Tibial artery (tissue), 4 donors: ENCODE data around the gene C19orf44.

Experiments used
- DNase-seq, 2 donors: peaks; one replicate each; pipeline ENCODE4 v3.0.0-alpha.2; 2019
- H3K27ac ChIP-seq, 2 donors: fragments of 200-600 bp; sonication (generic) in 1 of 2; 1 replicate in 1 of 2; 2 replicates in 1 of 2; pipeline ENCODE4 v1.5.1; 2018 to 2019; ENCODE audit warnings: mild to moderate bottlenecking in 1 of 2
- H3K27me3 ChIP-seq, 2 donors: fragments of 200-600 bp; sonication (generic) in 1 of 2; one replicate each; pipeline versions ENCODE4 v1.5.1 to v1.6.0; 2016 to 2019
- H3K36me3 ChIP-seq, 3 donors: fragments of 200-600 bp; sonication (generic) in 2 of 3; one replicate each; pipeline ENCODE4 v1.5.1; 2016 to 2019; ENCODE audit warnings: mild to moderate bottlenecking in 2 of 3
- H3K4me1 ChIP-seq, 4 donors: fragments of 200-600 bp; sonication (generic) in 2 of 4; 1 replicate in 3 of 4; 2 replicates in 1 of 4; pipeline ENCODE4 v1.5.1; 2016 to 2019
- H3K4me3 ChIP-seq, 2 donors: fragments of 200-600 bp; sonication (generic) in 1 of 2; 1 replicate in 1 of 2; 2 replicates in 1 of 2; pipeline ENCODE4 v1.5.1; 2018 to 2019; ENCODE audit warnings: mild to moderate bottlenecking in 2 of 2
- H3K9me3 ChIP-seq, 3 donors: fragments of 200-600 bp; sonication (generic) in 1 of 3; one replicate each; pipeline ENCODE4 v1.5.1; 2016 to 2019
- intact Hi-C: fragments of 100-400 bp; cut with DNase I; formaldehyde crosslinking; loops from one replicate; pipeline ENCODE4 v1.15.0; 2023; ENCODE audit warnings: low total_unique reads
- TF ChIP-seq, protein P1 (sequence below), 2 experiments: fragments of 200-600 bp in 1 of 2; fragments of 450-650 bp in 1 of 2; IDR thresholded peaks; one replicate each; pipeline ENCODE4 v1.5.1; 2017 to 2019; ENCODE audit warnings: antibody characterized with exemption in 2 of 2, mild to moderate bottlenecking in 1 of 2, moderate library complexity in 1 of 2

Gene C19orf44

DNA sequence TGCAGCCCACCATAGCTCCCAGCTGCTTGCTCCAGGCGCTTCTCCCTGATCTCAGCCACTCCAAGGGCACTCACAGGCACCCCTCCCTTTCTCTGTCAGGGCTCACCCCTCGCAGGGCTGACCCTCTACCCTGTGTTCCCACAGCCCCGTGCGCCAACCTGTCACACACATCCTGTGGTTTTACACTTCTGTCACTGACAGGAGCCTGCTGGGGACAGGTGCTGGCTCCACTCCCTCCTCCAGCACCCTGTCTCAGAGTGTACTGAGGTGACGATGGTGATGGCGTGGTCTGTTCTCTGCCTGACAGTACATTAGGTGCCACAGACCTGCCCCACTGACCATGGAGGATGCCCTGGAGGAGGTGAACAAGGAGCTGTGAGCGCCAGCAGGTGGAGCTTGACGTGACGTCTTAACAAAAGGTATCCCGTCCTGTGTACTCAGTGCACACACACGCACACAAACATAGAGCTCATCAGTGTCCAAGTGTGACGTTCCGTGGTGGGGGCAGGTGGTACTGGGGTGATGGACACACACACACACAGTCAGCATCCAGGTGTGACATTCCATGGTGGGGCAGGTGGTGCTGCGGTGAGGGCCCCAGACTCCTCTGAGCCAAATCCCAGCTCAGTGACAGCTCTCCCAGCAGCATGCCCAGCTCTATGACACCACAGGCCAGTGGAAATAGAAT lies 20.9 kb downstream of the C19orf44 start:
- intact Hi-C loops, result no loop called here
- Histone ChIP-seq H3K4me1 (no peaks in the 10 kb centered on the region), H3K4me3 (no peak overlapping the region), H3K36me3 (peaks cover 58 to 100% (median 81%) of the 10 kb centered on the region in 3 donors), H3K27ac (no peak overlapping the region), H3K27me3 (no peaks in the 10 kb centered on the region), H3K9me3 (no peaks in the 10 kb centered on the region)
- TF ChIP-seq, protein P1, sequence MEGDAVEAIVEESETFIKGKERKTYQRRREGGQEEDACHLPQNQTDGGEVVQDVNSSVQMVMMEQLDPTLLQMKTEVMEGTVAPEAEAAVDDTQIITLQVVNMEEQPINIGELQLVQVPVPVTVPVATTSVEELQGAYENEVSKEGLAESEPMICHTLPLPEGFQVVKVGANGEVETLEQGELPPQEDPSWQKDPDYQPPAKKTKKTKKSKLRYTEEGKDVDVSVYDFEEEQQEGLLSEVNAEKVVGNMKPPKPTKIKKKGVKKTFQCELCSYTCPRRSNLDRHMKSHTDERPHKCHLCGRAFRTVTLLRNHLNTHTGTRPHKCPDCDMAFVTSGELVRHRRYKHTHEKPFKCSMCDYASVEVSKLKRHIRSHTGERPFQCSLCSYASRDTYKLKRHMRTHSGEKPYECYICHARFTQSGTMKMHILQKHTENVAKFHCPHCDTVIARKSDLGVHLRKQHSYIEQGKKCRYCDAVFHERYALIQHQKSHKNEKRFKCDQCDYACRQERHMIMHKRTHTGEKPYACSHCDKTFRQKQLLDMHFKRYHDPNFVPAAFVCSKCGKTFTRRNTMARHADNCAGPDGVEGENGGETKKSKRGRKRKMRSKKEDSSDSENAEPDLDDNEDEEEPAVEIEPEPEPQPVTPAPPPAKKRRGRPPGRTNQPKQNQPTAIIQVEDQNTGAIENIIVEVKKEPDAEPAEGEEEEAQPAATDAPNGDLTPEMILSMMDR (IDR thresholded peaks at IDR 0.05), result no peak
- DNase-seq, result no peak

DNA sequence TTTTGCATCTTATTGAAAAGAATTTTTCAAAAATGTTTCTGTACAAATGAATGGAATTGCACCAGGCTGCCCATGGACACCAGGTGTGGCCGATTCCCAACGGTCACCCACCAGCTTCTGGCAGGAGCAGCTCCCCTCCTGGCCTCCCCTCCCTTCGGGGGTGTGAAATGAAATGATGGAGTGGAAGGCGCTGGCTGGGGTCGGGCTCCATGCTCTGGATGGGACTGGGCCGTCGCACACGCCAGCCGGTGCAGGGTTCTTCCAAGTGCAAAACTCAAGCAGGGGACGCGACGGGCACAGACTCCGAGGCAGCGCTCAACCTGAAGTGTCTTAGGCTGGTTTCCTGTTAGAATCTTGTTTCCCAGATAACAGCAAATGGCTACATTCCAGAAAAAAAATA lies 21.9 kb downstream of the C19orf44 start:
- Histone ChIP-seq H3K27ac (no peak overlapping the region), H3K4me1 (no peaks in the 10 kb centered on the region), H3K27me3 (no peaks in the 10 kb centered on the region), H3K4me3 (no peak overlapping the region), H3K9me3 (no peaks in the 10 kb centered on the region), H3K36me3 (peaks cover 67 to 100% (median 87%) of the 10 kb centered on the region in 3 donors)
- no peak for DNase-seq
- TF ChIP-seq, protein P1 (IDR thresholded peaks at IDR 0.05), result no peak
- intact Hi-C loops, result no loop called here

DNA sequence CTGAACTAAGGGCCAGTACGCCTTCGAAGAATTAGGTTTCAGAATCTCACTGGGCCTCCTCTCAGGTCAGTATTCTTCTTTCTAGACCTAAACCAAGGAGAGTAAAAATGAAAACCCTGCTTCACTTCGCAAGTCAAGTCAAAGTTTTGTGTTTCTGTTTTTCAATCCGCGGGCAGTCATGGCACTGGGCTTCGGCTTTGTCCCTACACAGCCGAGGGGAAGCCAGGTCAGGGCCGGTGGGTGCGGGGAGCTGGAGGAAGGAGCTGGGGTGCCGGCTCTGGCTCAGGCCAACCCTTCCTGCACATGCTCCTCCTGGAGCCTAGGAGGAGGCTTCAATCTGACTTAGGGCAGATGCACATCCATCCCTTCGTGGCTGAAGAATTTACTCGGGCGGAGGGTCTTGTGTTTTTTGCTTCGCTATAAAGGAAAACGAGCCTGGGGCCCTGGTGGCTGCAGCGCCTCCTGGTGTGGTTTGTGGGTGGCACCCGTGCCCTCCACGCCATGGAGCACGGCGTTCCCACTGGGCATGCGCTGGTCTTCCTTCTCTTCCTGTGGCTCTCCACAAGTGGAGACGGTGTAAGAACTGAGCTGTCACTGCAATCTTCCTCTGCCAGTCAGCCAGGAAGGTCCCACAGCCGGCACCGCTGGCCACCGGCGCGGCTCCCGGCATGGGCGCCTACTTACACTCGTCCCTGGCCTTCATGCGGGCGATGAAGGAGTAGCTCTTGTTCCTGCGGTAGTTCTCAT lies 22.5 kb downstream of the C19orf44 start:
- DNase-seq, result no peak
- peaks cover 71 to 100% (median 87%) of the 10 kb centered on the region in 3 donors for H3K36me3 ChIP-seq

DNA sequence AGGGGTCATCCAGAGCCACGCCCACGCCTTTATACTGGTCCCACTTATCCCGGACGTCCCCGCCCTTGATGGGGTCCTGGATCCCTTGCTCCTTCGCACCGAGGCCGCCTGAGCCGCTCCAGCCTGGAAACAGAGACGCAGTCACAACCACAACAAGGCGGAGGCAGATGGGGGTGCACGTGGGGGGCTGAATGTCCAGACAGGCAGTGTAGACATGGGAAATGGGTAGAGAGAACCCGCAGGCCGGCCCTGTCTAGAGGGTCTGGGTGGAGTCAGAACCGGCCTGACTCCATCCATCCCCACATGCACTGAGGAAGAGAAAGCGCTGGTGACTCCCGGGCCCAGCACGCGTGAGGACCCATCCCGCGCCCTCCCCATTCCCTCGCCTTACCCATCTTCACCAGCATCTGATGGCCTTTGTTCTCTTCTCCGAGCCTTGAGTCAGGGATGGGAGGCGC lies 23.1 kb downstream of the C19orf44 start:
- Histone ChIP-seq H3K9me3 (no peaks in the 10 kb centered on the region), H3K4me3 (no peak overlapping the region), H3K4me1 (no peaks in the 10 kb centered on the region), H3K36me3 (peaks cover 75 to 100% (median 89%) of the 10 kb centered on the region in 3 donors), H3K27ac (no peak overlapping the region), H3K27me3 (no peaks in the 10 kb centered on the region)
- intact Hi-C loops, result no loop called here
- DNase-seq, result no peak
- TF ChIP-seq, protein P1 (IDR thresholded peaks at IDR 0.05), result no peak

More for the DNA sequence above, 22.5 kb downstream of the C19orf44 start:
- Histone ChIP-seq H3K4me1 (no peaks in the 10 kb centered on the region), H3K9me3 (no peaks in the 10 kb centered on the region), H3K4me3 (no peak overlapping the region), H3K27me3 (no peaks in the 10 kb centered on the region), H3K27ac (no peak overlapping the region)
- intact Hi-C loops, result no loop called here
- TF ChIP-seq, protein P1 (IDR thresholded peaks at IDR 0.05), result no peak

DNA sequence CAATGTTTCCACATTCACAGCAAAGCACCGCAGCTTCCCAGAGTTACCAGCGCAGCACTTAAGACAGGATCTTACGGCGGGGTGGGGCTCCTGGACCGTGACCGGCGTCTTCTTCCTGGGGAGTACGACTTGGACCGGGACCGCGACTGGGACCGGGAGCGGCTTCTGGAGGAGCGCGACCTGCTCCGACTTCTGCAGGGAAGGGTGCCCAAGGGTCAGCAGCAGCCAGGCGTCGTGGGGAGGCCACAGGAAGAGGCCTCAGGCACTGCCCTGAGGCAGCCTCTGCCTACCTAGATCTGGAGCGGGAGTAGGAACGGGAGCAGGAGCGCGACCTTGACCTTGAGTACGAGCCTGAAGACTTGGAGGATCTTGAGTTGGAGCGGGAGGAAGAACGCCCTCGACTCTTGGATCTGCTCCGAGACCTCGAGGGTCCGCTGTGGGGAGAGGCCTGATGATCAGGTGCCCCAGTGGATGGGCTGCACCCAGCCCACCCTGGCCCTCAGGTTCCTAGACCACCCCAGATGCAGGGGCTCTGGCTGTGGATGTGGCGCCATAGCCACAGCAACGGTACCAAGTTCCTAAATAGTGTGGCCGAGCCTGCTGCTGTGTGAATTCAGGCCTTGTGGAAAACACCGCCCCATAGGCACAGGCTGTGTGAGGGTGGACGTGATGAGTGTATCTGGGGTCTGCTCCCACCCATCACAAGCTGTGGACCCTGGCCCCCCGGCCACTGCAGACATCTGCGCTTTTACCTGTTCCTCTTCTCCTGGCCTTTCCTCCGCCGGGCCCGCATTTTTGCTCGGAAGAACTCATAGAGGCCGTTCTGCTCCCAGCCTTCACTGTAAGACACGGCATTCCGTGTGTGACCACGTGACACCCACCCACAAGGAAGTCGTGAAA lies 24.1 kb downstream of the C19orf44 start:
- Histone ChIP-seq H3K4me1 (no peaks in the 10 kb centered on the region), H3K36me3 (peaks cover 83 to 100% (median 91%) of the 10 kb centered on the region in 3 donors), H3K27me3 (no peaks in the 10 kb centered on the region), H3K27ac (no peak overlapping the region), H3K4me3 (no peak overlapping the region), H3K9me3 (no peaks in the 10 kb centered on the region)
- no peak for DNase-seq
- TF ChIP-seq, protein P1 (IDR thresholded peaks at IDR 0.05), result no peak
- intact Hi-C loops, result no loop called here
